HEK293 (cell line): ENCODE data around the gene PLCB1.

Experiments
- CTCF ChIA-PET: fragments of 350-600 bp; formaldehyde crosslinking; extraction: SDS; loops from one replicate; lab custom pipeline; 2021; ENCODE audit warnings: antibody characterized with exemption; lab: Yijun Ruan, JAX
- POLR2A ChIA-PET: fragments of 300-600 bp; formaldehyde crosslinking; extraction: SDS; loops from one replicate; lab custom pipeline; 2020; ENCODE audit warnings: antibody characterized with exemption, inconsistent platforms; lab: Yijun Ruan, JAX
- H3K27ac ChIP-seq: fragments of 200-500 bp; sonication (Bioruptor generic); 2 replicates; pipeline ENCODE4 v1.5.1; 2014; ENCODE audit warnings: low read depth, low read length, control low read depth, inconsistent platforms; ENCODE audit errors: extremely low read depth
- H3K36me3 ChIP-seq, 2 experiments: fragments of 200-500 bp in 1 of 2; sonication (Bioruptor generic) in 1 of 2; 1 replicate in 1 of 2; 2 replicates in 1 of 2; pipeline ENCODE4 v1.5.1; 2014 to 2017; ENCODE audit warnings: inconsistent platforms in 2 of 2, low read length in 2 of 2; ENCODE audit not compliant: control insufficient read depth in 2 of 2, insufficient read depth in 1 of 2
- H3K4me1 ChIP-seq: fragments of 200-500 bp; sonication (Bioruptor generic); 2 replicates; pipeline ENCODE4 v1.5.1; 2014; ENCODE audit warnings: mild to moderate bottlenecking, low read length, inconsistent platforms; ENCODE audit not compliant: control insufficient read depth, insufficient read depth
- H3K4me3 ChIP-seq: 2 replicates; pipeline ENCODE4 v1.5.1; 2011; ENCODE audit warnings: low read depth, mild to moderate bottlenecking, control low read depth, low read length, moderate library complexity
- H3K9me3 ChIP-seq: fragments of 200-500 bp; sonication (Bioruptor generic); 2 replicates; pipeline ENCODE4 v1.5.1; 2014; ENCODE audit warnings: low read depth, low read length, inconsistent platforms; ENCODE audit not compliant: control insufficient read depth, insufficient read depth
- PRDM1 ChIP-seq: fragments of 450-650 bp; formaldehyde crosslinking; IDR thresholded peaks from 2 replicates; pipeline ENCODE4; 2016; ENCODE audit warnings: missing biosample characterization, missing genetic modification characterization
- SP2 ChIP-seq: fragments of 450-650 bp; formaldehyde crosslinking; IDR thresholded peaks from 2 replicates; pipeline ENCODE4 v1.5.1; 2016; ENCODE audit warnings: missing biosample characterization, missing genetic modification characterization
- WT1 ChIP-seq: fragments of 450-650 bp; formaldehyde crosslinking; IDR thresholded peaks from 2 replicates; pipeline ENCODE4 v1.5.1; 2016; ENCODE audit warnings: missing biosample characterization, missing genetic modification characterization
- ZBTB1 ChIP-seq: fragments of 450-650 bp; formaldehyde crosslinking; IDR thresholded peaks from 2 replicates; pipeline ENCODE4 v1.5.1; 2016; ENCODE audit warnings: missing biosample characterization, missing genetic modification characterization
- ZNF132 ChIP-seq: fragments of 450-650 bp; formaldehyde crosslinking; IDR thresholded peaks from 2 replicates; pipeline ENCODE4 v1.5.1; 2017; ENCODE audit warnings: missing biosample characterization, missing genetic modification characterization, borderline replicate concordance
- ZNF133 ChIP-seq: fragments of 450-650 bp; formaldehyde crosslinking; IDR thresholded peaks from 2 replicates; pipeline ENCODE4 v1.5.1; 2016; ENCODE audit warnings: missing biosample characterization, missing genetic modification characterization
- ZNF174 ChIP-seq: fragments of 450-650 bp; formaldehyde crosslinking; IDR thresholded peaks from 2 replicates; pipeline ENCODE4 v1.5.0; 2017; ENCODE audit warnings: missing biosample characterization, mild to moderate bottlenecking, missing genetic modification characterization
- ZNF214 ChIP-seq: fragments of 450-650 bp; formaldehyde crosslinking; IDR thresholded peaks from 2 replicates; pipeline ENCODE4 v1.5.1; 2017; ENCODE audit warnings: missing biosample characterization, mild to moderate bottlenecking, missing genetic modification characterization, borderline replicate concordance
- ZNF335 ChIP-seq: fragments of 450-650 bp; formaldehyde crosslinking; conservative IDR thresholded peaks from 2 replicates; pipeline ENCODE4 v1.5.1; 2016; ENCODE audit warnings: missing biosample characterization, missing genetic modification characterization
- ZNF366 ChIP-seq: fragments of 450-650 bp; formaldehyde crosslinking; conservative IDR thresholded peaks from 2 replicates; pipeline ENCODE4 v1.5.1; 2016; ENCODE audit warnings: missing biosample characterization, missing genetic modification characterization
- ZNF394 ChIP-seq: fragments of 450-650 bp; formaldehyde crosslinking; IDR thresholded peaks from 2 replicates; pipeline ENCODE4 v1.5.1; 2016; ENCODE audit warnings: missing biosample characterization, missing genetic modification characterization, mild to moderate bottlenecking, moderate library complexity, borderline replicate concordance
- ZNF501 ChIP-seq: fragments of 450-650 bp; formaldehyde crosslinking; IDR thresholded peaks from 2 replicates; pipeline ENCODE4 v1.5.1; 2016; ENCODE audit warnings: missing biosample characterization, missing genetic modification characterization
- ZNF514 ChIP-seq: fragments of 450-650 bp; formaldehyde crosslinking; IDR thresholded peaks from 2 replicates; pipeline ENCODE4 v1.5.1; 2016; ENCODE audit warnings: missing biosample characterization, missing genetic modification characterization
- ZNF529 ChIP-seq: fragments of 450-650 bp; formaldehyde crosslinking; IDR thresholded peaks from 2 replicates; pipeline ENCODE4 v1.5.1; 2017; ENCODE audit warnings: missing genetic modification characterization, missing biosample characterization; ENCODE audit not compliant: insufficient replicate concordance
- ZNF596 ChIP-seq: fragments of 450-650 bp; IDR thresholded peaks from 2 replicates; pipeline ENCODE4 v1.5.0; 2018; ENCODE audit warnings: missing biosample characterization, mild to moderate bottlenecking, missing genetic modification characterization, moderate library complexity
- ZNF621 ChIP-seq: fragments of 450-650 bp; formaldehyde crosslinking; IDR thresholded peaks from 2 replicates; pipeline ENCODE4 v1.5.1; 2017; ENCODE audit warnings: missing biosample characterization, missing genetic modification characterization
- TF ChIP-seq, protein P1 (sequence below): fragments of 450-650 bp; formaldehyde crosslinking; IDR thresholded peaks from 2 replicates; pipeline ENCODE4 v1.5.1; 2016; ENCODE audit warnings: missing biosample characterization, missing genetic modification characterization
- TF ChIP-seq, protein P2 (sequence below): fragments of 450-650 bp; formaldehyde crosslinking; IDR thresholded peaks from 2 replicates; pipeline ENCODE4 v1.5.1; 2016; ENCODE audit warnings: missing biosample characterization, missing genetic modification characterization
- TF ChIP-seq, protein P3 (sequence below): fragments of 450-650 bp; formaldehyde crosslinking; conservative IDR thresholded peaks from 2 replicates; pipeline ENCODE4 v1.5.1; 2016; ENCODE audit warnings: low read depth, missing biosample characterization, missing genetic modification characterization
- TF ChIP-seq, protein P4 (sequence below): sonication (generic); formaldehyde crosslinking; IDR thresholded peaks from 2 replicates; pipeline ENCODE4 v1.8.1; 2022; ENCODE audit warnings: mild to moderate bottlenecking, moderate library complexity, missing genetic modification reagents

PLCB1 gene

DNA sequence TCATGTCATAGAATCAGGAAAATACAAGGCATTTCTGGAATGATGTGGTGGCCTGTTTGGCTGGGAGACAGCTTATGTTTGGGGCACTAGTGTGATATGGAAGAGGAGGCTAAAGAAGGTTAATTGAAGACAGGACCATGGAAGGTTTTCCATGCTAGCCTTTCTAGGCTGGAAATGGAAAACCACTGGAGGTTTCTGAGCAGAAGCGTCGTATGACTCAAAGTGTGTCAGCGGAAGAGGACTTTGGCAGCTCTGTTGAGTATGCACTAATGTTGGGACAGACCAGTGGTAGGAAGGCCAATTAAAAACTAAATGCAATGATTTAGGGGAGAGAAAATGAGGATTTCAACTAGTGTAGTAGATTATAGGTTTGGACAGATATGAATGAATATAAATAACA lies 413.1 kb downstream of the PLCB1 start (continued):
- TF ChIP-seq ZNF133 (tag by site-specific recombination): no peak

DNA sequence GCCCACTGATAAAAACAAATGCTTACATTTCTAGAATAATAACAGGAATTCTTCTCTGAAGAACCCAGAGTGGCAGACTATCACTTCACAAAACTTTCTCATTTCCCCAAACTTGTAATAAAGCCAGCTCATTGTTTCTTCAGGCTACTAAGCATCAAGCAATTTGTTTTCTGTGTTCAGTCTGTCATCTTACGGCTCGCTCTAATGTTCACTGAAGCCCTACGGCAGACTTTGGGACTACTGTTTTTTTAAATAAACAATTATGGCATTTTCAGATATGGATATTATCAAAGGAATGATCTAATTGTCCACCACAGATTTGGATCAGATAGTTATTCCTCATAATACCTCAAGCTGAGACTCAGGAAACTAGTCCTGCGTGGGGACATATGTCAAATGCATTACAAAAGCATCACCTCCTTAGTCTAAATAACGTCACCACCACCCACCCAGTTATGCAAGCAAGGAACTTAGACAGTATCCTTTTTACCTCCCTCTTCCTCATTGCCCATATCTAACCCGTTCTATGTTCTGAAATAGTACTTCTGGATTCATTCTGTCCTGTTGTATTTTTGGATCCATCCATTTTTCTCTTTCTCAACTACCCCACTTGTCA lies 415.1 kb downstream of the PLCB1 start:
- TF ChIP-seq ZNF132 (tag by site-specific recombination) (no peak), ZNF529 (tag by site-specific recombination) (no peak), ZNF214 (tag by site-specific recombination) (no peak)
- CTCF ChIA-PET: interaction anchor here (0.7 to 1.1 kb wide), 2 partner anchors 12 to 117 kb away, joined by 4 to 5 read pairs; no protein-coding TSS in a partner anchor
- Histone ChIP-seq H3K27ac (no peak overlapping the region), H3K4me1 (no peaks in the 10 kb centered on the region), H3K4me3 (no peak overlapping the region), H3K9me3 (no peaks in the 10 kb centered on the region), H3K36me3 (no peaks in the 10 kb centered on the region)
- POLR2A ChIA-PET: no interaction called here

DNA sequence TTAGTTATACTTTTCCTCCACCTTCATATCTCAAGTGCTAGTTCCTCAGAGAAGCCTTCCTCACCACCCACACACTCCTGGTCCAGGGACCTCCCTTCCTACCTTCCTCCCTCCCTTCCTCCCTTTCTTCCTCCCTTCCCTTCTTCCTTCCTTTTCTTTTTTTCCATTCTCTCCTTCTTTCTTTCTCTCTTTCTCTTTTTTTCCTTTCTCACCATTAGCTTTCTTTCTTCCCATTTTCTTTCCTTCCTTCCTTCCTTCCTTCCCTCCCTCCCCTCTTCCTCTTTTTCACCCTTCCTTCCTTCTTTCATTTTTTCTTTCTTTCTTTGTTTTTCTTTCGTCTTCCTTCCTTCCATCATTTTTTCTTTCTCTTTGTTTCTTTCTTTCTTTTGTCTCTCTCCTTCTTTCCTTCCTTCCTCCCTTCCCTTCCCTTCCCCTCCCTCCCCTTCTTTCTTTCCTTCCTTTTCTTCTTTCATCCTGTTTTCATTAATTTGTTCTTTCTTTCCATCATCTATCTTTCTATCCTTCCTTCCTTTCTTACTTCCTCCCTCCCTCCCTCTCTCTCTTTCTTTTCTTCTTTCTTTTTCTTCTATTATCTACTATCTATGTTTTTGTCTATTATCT lies 416.0 kb downstream of the PLCB1 start:
- TF ChIP-seq ZNF501 (tag by site-specific recombination) (no peak), ZNF366 (tag by site-specific recombination) (peak; percentile 87), ZNF394 (tag by site-specific recombination) (no peak), PRDM1 (tag by site-specific recombination) (peak; percentile 52; the same call in 1 of the 2 replicates)
- TF ChIP-seq, protein P1, sequence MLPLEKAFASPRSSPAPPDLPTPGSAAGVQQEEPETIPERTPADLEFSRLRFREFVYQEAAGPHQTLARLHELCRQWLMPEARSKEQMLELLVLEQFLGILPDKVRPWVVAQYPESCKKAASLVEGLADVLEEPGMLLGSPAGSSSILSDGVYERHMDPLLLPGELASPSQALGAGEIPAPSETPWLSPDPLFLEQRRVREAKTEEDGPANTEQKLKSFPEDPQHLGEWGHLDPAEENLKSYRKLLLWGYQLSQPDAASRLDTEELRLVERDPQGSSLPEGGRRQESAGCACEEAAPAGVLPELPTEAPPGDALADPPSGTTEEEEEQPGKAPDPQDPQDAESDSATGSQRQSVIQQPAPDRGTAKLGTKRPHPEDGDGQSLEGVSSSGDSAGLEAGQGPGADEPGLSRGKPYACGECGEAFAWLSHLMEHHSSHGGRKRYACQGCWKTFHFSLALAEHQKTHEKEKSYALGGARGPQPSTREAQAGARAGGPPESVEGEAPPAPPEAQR (tag by site-specific recombination): no peak
- no peak overlapping the region for H3K4me3 ChIP-seq
- no peaks in the 10 kb centered on the region for H3K36me3 ChIP-seq
- ChIA-PET POLR2A (no interaction called here), CTCF (no interaction called here)
- no peaks in the 10 kb centered on the region for H3K4me1 ChIP-seq
- H3K9me3 ChIP-seq: no peaks in the 10 kb centered on the region
- H3K27ac ChIP-seq: no peak overlapping the region

DNA sequence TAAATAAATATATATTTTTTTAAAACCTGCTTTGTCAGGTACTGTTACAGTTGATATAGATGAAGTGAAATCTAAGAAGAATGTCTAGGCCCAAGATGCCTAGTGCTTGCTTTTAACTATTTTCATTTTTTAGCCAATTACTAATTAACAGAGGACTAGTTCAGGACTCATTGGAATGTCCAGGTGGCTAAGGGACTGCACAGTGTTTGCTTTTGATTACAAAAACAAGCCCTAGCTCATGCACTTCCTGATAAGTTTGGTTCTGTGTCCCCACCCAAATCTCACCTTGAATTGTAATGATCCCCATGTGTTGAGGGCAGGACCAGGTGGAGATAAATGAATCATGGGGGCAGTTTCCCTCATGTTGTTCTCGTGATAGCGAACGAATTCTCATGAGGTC lies 417.1 kb downstream of the PLCB1 start:
- no peak overlapping the region for H3K27ac ChIP-seq
- no peaks in the 10 kb centered on the region for H3K4me1 ChIP-seq
- CTCF ChIA-PET: no interaction called here
- POLR2A ChIA-PET: no interaction called here
- no peak overlapping the region for H3K4me3 ChIP-seq
- H3K9me3 ChIP-seq: no peaks in the 10 kb centered on the region
- no peaks in the 10 kb centered on the region for H3K36me3 ChIP-seq
- TF ChIP-seq ZBTB1 (tag by site-specific recombination): no peak
- TF ChIP-seq ZNF621: no peak
- TF ChIP-seq SP2 (tag by site-specific recombination): no peak
- TF ChIP-seq, protein P2, sequence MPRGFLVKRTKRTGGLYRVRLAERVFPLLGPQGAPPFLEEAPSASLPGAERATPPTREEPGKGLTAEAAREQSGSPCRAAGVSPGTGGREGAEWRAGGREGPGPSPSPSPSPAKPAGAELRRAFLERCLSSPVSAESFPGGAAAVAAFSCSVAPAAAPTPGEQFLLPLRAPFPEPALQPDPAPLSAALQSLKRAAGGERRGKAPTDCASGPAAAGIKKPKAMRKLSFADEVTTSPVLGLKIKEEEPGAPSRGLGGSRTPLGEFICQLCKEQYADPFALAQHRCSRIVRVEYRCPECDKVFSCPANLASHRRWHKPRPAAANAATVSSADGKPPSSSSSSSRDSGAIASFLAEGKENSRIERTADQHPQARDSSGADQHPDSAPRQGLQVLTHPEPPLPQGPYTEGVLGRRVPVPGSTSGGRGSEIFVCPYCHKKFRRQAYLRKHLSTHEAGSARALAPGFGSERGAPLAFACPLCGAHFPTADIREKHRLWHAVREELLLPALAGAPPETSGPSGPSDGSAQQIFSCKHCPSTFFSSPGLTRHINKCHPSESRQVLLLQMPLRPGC (tag by site-specific recombination): no peak
- TF ChIP-seq ZNF335 (tag by site-specific recombination): no peak
- TF ChIP-seq, protein P3, sequence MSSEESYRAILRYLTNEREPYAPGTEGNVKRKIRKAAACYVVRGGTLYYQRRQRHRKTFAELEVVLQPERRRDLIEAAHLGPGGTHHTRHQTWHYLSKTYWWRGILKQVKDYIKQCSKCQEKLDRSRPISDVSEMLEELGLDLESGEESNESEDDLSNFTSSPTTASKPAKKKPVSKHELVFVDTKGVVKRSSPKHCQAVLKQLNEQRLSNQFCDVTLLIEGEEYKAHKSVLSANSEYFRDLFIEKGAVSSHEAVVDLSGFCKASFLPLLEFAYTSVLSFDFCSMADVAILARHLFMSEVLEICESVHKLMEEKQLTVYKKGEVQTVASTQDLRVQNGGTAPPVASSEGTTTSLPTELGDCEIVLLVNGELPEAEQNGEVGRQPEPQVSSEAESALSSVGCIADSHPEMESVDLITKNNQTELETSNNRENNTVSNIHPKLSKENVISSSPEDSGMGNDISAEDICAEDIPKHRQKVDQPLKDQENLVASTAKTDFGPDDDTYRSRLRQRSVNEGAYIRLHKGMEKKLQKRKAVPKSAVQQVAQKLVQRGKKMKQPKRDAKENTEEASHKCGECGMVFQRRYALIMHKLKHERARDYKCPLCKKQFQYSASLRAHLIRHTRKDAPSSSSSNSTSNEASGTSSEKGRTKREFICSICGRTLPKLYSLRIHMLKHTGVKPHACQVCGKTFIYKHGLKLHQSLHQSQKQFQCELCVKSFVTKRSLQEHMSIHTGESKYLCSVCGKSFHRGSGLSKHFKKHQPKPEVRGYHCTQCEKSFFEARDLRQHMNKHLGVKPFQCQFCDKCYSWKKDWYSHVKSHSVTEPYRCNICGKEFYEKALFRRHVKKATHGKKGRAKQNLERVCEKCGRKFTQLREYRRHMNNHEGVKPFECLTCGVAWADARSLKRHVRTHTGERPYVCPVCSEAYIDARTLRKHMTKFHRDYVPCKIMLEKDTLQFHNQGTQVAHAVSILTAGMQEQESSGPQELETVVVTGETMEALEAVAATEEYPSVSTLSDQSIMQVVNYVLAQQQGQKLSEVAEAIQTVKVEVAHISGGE: no peak
- no peak for TF ChIP-seq WT1 (tag by site-specific recombination)
- TF ChIP-seq ZNF514 (tag by site-specific recombination): no peak
- TF ChIP-seq ZNF174 (tag by site-specific recombination): no peak
- TF ChIP-seq, protein P4, sequence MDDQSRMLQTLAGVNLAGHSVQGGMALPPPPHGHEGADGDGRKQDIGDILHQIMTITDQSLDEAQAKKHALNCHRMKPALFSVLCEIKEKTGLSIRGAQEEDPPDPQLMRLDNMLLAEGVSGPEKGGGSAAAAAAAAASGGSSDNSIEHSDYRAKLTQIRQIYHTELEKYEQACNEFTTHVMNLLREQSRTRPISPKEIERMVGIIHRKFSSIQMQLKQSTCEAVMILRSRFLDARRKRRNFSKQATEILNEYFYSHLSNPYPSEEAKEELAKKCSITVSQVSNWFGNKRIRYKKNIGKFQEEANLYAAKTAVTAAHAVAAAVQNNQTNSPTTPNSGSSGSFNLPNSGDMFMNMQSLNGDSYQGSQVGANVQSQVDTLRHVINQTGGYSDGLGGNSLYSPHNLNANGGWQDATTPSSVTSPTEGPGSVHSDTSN (CRISPR knock-in tag): no peak
- no peak for TF ChIP-seq ZNF596 (tag by site-specific recombination)
